GM12878 (cell line): ENCODE data around the gene FAM156A.

Experiments used
- CTCF ChIP-seq, 3 experiments: IDR thresholded peaks in 2 of 3; conservative IDR thresholded peaks in 1 of 3; 2 replicates each; pipeline ENCODE4 v1.5.1; 2011; ENCODE audit warnings: low read depth in 3 of 3, low read length in 3 of 3, mild to moderate bottlenecking in 3 of 3, control low read depth in 2 of 3, moderate library complexity in 2 of 3, inconsistent platforms in 1 of 3, mixed read lengths in 1 of 3; ENCODE audit not compliant: control insufficient read depth in 2 of 3, insufficient read depth in 1 of 3; ENCODE audit errors: extremely low read depth in 1 of 3
- EED ChIP-seq: sonication (generic); IDR thresholded peaks from 2 replicates; pipeline ENCODE4 v1.6.1; 2016; ENCODE audit warnings: antibody characterized with exemption, low read depth
- MYC ChIP-seq: IDR thresholded peaks from 2 replicates; pipeline ENCODE4 v1.6.1; 2011; ENCODE audit warnings: mild to moderate bottlenecking, low read length, moderate library complexity, inconsistent platforms; ENCODE audit not compliant: insufficient read depth, insufficient replicate concordance, insufficient read length, severe bottlenecking
- POLR2A ChIP-seq: IDR thresholded peaks from 2 replicates; pipeline ENCODE4 v1.6.1; 2011; ENCODE audit warnings: low read depth, mild to moderate bottlenecking, low read length
- SRF ChIP-seq, 2 experiments: IDR thresholded peaks; 2 replicates each; pipeline ENCODE4 v1.6.1; 2011; ENCODE audit warnings: low read depth in 2 of 2, low read length in 2 of 2, mild to moderate bottlenecking in 1 of 2, moderate library complexity in 1 of 2

- TF ChIP-seq SRF (IDR thresholded peaks at IDR 0.05; ENCODE audit: low read depth in 2 of 2, low read length in 2 of 2) (no peak), EED (no peak), MYC (no peak), CTCF (IDR thresholded peaks at IDR 0.05 in 2 of 3, conservative IDR thresholded peaks at IDR 0.05 in 1 of 3; ENCODE audit: control insufficient read depth in 2 of 3, extremely low read depth in 1 of 3, insufficient read depth in 1 of 3, low read depth in 3 of 3, low read length in 3 of 3) (no peak), POLR2A (no peak)
Measured at GRCh38 chrX:53004038-53004437, 45.7 kb upstream of the FAM156A start.
